ENCODE data around the gene CDYL.

The CDYL gene

GRCh38 chr6:4858194-4859015 lies 82.2 kb downstream of the CDYL start:
- H2AFZ ChIP-seq (ENCODE audit: low read depth, low read length, severe bottlenecking): no peak overlapping the region
- H3F3A ChIP-seq (ENCODE audit: insufficient read depth): no peaks in the 10 kb centered on the region
- H3K36me3 ChIP-seq (ENCODE audit: low read length): no peaks in the 10 kb centered on the region
- H3K9me3 ChIP-seq (ENCODE audit: insufficient read depth, low read length): no peaks in the 10 kb centered on the region
- no peak overlapping the region for H3K4me2 ChIP-seq (ENCODE audit: low read depth, low read length, poor library complexity, severe bottlenecking)
- no peaks in the 10 kb centered on the region for H3K9me2 ChIP-seq (replicated peaks; ENCODE audit: insufficient read depth, low read length)
- H3K27me3 ChIP-seq (ENCODE audit: low read length): no peaks in the 10 kb centered on the region
- H3K4me3 ChIP-seq (ENCODE audit: insufficient read depth, low read length, poor library complexity, severe bottlenecking): no peak overlapping the region
- H3K79me2 ChIP-seq (ENCODE audit: insufficient read depth, low read length): peaks cover 10% of the 10 kb centered on the region
- TF ChIP-seq CTCF (IDR thresholded peaks at IDR 0.05; ENCODE audit: insufficient read depth, low read length, poor library complexity, severe bottlenecking): no peak
- TF ChIP-seq EZH2phosphoT487 (conservative IDR thresholded peaks at IDR 0.05; ENCODE audit: low read length): no peak
- H4K20me1 ChIP-seq (ENCODE audit: low read depth, low read length): peaks cover 25% of the 10 kb centered on the region; the same call in 1 of the 2 replicates
- no peak overlapping the region for H3K27ac ChIP-seq (ENCODE audit: low read depth, low read length)
- no peak overlapping the region for H3K9ac ChIP-seq (ENCODE audit: low read length)

- no peak overlapping the region for H3K27ac ChIP-seq (ENCODE audit: low read depth, low read length)
- no peak overlapping the region for H3K4me2 ChIP-seq (ENCODE audit: low read depth, low read length, poor library complexity, severe bottlenecking)
- no peaks in the 10 kb centered on the region for H3F3A ChIP-seq (ENCODE audit: insufficient read depth)
- no peaks in the 10 kb centered on the region for H3K9me2 ChIP-seq (replicated peaks; ENCODE audit: insufficient read depth, low read length)
- H3K79me2 ChIP-seq (ENCODE audit: insufficient read depth, low read length): peaks cover 10% of the 10 kb centered on the region
- H3K9ac ChIP-seq (ENCODE audit: low read length): no peak overlapping the region
- no peaks in the 10 kb centered on the region for H3K27me3 ChIP-seq (ENCODE audit: low read length)
- H3K36me3 ChIP-seq (ENCODE audit: low read length): no peaks in the 10 kb centered on the region
- no peak overlapping the region for H2AFZ ChIP-seq (ENCODE audit: low read depth, low read length, severe bottlenecking)
- no peak overlapping the region for H3K4me3 ChIP-seq (ENCODE audit: insufficient read depth, low read length, poor library complexity, severe bottlenecking)
- peaks cover 18% of the 10 kb centered on the region; the same call in 1 of the 2 replicates for H4K20me1 ChIP-seq (ENCODE audit: low read depth, low read length)
- H3K9me3 ChIP-seq (ENCODE audit: insufficient read depth, low read length): no peaks in the 10 kb centered on the region
- no peak for TF ChIP-seq CTCF (IDR thresholded peaks at IDR 0.05; ENCODE audit: insufficient read depth, low read length, poor library complexity, severe bottlenecking)
- no peak for TF ChIP-seq EZH2phosphoT487 (conservative IDR thresholded peaks at IDR 0.05; ENCODE audit: low read length)
Measured at GRCh38 chr6:4860387-4860786, 84.2 kb downstream of the CDYL start.

GRCh38 chr6:4861564-4861963 lies 85.4 kb downstream of the CDYL start:
- peaks cover 10% of the 10 kb centered on the region for H3K79me2 ChIP-seq (ENCODE audit: insufficient read depth, low read length)
- no peak overlapping the region for H3K9ac ChIP-seq (ENCODE audit: low read length)
- no peaks in the 10 kb centered on the region for H3K36me3 ChIP-seq (ENCODE audit: low read length)
- H3K9me3 ChIP-seq (ENCODE audit: insufficient read depth, low read length): no peaks in the 10 kb centered on the region
- no peak overlapping the region for H3K27ac ChIP-seq (ENCODE audit: low read depth, low read length)
- H3K4me2 ChIP-seq (ENCODE audit: low read depth, low read length, poor library complexity, severe bottlenecking): no peak overlapping the region
- no peaks in the 10 kb centered on the region for H3K27me3 ChIP-seq (ENCODE audit: low read length)
- TF ChIP-seq CTCF (IDR thresholded peaks at IDR 0.05; ENCODE audit: insufficient read depth, low read length, poor library complexity, severe bottlenecking): no peak
- no peak for TF ChIP-seq EZH2phosphoT487 (conservative IDR thresholded peaks at IDR 0.05; ENCODE audit: low read length)
- no peaks in the 10 kb centered on the region for H3K9me2 ChIP-seq (replicated peaks; ENCODE audit: insufficient read depth, low read length)
- H3F3A ChIP-seq (ENCODE audit: insufficient read depth): no peaks in the 10 kb centered on the region
- H2AFZ ChIP-seq (ENCODE audit: low read depth, low read length, severe bottlenecking): no peak overlapping the region
- H4K20me1 ChIP-seq (ENCODE audit: low read depth, low read length): peaks cover 30% of the 10 kb centered on the region
- no peak overlapping the region for H3K4me3 ChIP-seq (ENCODE audit: insufficient read depth, low read length, poor library complexity, severe bottlenecking)

All from SU-DHL-6 (cell line).